ENCODE data around the gene ATP13A2.
A peak's percentile ranks its signal among the peaks of the same experiment; 100 is the strongest.
"Not testable (repeated sequence)": the region's sequence is repeated elsewhere in the genome, so short reads cannot be mapped to it uniquely, and the experiment has no call there.

Gene ATP13A2

DNA sequence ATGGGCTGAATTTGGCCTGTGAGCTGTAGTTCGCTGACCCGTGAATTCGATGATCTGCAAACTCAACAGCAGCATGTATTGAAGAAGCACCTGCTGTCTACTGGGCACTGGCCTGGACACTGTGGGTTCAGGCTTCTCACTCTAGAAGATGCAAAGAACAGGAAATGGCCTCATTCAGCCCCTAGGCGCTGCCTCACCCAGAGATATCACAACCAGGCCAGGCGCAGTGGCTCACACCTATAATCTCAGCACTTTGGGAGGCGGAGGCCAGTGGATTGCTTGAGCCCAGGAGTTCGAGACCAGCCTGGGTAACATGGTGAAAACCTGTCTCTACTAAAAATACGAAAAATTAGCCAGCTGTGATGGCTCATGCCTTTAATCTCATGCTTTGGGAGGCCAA is 55.0 kb downstream of the ATP13A2 start:
- no peak for DNase-seq

GRCh38 chr1:16955186-16955585 is 56.5 kb downstream of the ATP13A2 start:
- no peak for DNase-seq

DNA sequence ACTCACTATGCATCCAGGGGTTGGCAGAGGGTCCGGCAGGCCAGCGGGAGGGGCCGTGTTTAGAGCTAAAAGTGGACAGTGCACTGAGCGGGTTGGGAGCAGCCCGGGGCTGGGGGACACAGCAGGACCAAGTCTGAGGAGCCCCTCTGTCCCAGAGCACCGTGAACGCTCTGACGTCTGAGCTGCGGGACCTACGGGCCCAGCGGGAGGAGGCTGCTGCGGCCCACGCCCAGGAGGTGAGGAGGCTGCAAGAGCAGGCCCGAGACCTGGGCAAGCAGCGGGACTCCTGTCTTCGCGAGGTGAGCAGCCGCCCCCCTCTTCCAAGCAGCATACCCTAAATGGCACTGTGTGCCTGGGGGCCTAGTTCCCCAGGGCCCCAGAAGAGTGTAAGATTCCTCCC is 57.1 kb downstream of the ATP13A2 start:
- DNase-seq: no peak

- not testable (repeated sequence) for DNase-seq
These were observed 59.4 kb downstream of the ATP13A2 start for GRCh38 chr1:16952376-16952775.

DNA sequence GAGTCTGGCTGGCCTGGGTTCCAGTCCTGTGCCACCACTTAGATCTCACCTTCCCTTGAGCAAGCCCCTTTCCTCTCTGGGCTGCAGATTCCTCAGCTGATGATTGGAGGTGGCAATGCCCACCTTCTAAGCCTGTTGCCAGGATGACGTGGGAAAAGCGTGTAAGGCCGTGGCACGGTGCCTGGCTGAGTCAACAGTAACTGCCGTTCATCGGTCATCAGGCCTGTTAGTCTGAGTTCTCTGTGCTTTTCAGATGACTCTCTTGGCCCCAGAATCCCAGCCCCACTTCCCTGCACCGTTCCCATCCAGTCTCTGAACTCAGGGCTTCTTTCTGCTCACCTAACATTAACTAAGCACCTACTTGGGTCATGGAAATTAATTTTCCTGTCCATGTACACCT is 62.7 kb downstream of the ATP13A2 start:
- DNase-seq: not testable (repeated sequence)

DNA sequence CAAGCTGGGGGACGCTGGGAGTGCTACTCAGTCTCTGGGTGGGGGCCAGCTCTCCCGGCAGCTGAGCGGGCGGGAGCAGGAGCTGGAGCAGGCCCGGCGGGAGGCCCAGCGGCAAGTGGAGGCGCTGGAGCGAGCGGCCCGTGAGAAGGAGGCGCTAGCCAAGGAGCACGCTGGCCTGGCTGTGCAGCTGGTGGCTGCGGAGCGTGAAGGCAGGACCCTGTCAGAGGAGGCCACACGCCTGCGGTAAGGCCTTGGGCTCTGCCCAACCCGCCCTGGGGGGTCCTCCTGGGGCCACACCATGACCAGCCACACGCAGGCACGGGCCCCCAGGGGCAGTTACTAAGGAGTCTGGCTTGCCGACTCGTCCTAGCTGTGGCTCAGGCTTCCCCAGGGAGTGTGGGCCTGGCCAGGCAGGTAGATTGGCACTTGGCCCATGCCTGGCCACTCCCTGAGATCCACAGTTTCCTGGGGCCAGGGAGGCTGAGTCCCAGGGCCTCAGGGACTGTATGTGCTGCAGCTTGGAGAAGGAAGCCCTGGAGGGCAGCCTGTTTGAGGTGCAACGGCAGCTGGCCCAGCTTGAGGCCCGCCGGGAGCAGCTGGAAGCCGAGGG is 63.3 kb downstream of the ATP13A2 start:
- DNase-seq: peak; percentile 18

DNA sequence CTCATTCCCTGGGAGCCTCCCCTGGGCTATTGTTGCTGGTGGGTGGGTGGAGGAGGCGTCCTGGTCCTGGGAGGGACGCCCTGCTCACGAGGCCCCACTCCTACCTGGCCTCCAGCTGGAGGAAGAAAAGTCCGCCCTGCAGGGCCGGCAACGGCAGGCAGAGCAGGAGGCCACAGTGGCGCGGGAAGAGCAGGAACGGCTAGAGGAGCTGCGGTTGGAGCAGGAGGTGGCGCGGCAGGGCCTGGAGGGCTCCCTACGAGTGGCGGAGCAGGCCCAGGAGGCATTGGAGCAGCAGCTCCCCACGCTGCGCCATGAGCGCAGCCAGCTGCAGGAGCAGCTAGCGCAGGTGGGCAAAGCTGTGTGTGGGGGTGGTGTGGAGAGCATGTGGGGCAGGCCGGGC is 65.1 kb downstream of the ATP13A2 start:
- no peak for DNase-seq

DNA sequence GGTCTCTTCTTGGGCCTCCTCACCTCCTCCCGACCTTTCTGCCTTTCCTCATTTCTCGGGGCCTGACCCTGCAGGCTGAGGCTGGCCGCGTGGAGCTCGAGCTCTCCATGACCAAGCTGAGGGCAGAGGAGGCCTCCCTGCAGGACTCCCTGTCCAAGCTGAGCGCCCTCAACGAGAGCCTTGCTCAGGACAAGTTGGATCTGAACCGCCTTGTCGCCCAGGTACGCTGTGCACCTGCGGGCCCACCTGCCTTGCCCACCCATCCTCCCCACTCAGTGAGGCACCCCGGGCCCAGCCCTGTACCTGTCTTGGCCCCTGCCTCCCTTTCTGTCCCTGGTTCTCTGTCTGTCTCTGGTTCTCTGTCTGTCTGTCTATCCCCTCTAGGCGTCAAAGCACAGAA is 65.5 kb downstream of the ATP13A2 start:
- DNase-seq: not testable (repeated sequence)

GRCh38 chr1:16945512-16945911 is 66.2 kb downstream of the ATP13A2 start:
- DNase-seq: not testable (repeated sequence)

DNA sequence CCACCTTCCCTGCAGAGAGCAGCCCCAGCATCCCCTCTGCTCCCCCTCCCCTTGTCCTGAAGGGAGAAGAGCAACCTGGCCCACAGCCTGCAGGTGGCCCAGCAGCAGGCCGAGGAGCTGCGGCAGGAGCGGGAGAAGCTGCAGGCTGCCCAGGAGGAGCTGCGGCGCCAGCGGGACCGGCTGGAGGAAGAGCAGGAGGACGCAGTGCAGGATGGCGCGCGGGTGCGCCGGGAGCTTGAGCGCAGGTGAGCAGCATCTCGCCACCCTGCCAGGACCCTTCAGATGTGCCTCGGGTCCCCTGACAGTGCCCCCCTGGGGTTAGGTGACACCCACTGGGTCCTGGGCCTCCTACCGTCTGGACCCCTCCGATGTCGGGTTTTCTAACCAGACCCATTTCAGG is 67.7 kb downstream of the ATP13A2 start:
- no peak for DNase-seq

DNA sequence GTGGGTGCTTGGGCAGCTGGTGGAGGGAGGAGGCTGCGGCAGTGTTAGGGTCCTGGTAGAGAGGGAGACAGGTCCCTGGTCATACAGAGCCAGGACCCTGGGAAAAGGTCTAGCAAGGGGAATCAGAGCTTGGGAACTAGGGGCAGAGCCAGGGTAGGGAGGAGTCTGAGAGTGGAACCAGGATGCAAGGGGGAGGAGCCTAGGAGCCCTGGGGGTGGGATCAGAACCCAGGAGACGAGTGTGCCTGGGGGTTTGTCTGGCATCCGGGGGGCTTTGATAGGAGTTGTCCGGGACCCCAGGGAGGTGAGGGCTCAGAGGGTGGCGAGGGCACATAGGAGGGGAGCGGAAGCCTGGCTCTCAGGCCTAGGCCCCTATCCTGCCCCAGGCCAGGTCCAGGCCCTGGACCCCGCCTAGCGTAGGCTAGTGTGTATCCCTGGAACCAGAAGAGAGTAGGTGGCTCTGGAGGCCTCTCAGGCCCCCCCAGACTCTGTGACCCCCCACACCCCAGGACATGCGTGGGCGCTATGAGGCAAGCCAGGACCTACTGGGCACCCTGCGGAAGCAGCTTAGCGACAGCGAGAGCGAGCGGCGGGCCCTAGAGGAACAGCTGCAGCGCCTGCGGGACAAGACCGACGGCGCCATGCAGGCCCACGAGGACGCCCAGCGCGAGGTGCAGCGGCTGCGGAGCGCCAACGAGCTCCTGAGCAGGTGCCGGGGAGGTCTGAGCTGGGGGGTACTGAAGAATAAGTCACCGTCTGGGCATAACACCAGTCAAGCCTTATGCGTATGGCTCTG is 72.1 kb downstream of the ATP13A2 start:
- DNase-seq: not testable (repeated sequence)

DNA sequence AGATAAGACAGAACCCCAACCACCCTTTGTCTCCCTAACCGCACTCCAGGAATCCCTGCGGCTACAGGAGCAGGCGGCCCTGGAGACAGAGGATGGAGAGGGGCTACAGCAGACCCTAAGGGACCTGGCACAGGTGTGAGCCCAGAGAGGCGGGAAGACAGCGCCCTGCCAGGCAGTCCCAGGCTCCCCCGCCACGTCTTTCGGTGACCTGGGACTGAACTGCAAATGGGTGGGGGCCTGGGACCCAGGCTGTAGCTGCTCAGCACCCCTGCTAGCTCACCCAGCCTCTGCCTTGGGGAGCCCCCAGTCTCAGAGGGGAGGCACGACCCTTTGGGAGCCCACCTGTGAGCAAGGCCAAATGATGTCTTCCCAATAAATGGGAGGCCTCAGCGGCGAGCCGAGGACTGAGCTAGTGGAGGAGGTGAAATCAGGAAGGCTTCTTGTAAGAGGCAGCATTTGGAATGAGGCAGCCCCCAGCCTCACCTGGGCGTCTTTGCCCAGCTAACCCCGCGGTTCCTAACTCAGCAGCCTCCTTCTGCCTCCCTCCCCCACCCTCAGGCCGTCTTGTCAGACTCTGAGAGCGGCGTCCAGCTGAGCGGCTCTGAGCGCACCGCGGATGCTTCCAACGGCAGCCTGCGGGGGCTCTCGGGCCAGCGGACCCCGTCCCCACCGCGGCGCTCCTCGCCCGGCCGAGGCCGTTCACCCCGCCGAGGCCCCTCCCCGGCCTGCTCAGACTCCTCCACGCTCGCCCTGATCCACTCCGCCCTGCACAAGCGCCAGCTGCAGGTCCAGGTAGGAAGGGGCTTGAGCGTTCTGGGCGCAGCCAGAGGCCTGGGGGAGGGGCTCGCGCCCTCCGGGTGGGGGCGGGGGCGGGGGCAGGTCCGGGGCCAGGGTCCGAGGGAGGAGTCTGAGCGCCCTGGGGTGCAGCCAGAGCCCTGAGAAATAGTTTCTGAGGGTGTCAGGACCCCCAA is 73.1 kb downstream of the ATP13A2 start:
- no peak for DNase-seq

DNA sequence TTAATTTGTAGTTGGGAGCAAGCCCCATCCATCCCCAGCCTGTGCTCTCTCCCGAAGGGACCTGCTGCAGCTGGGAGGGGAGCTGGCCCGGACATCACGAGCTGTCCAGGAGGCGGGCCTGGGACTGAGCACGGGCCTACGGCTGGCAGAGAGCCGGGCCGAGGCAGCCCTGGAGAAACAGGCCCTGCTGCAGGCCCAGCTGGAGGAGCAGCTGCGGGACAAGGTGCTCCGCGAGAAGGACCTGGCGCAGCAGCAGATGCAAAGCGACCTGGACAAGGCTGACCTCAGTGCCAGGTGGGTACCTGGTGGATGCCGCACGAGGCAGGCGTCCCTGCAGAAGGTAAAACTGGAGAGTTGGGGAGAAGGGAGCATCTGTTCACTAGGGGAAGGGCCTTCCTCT is 75.1 kb downstream of the ATP13A2 start:
- DNase-seq: not testable (repeated sequence)

Data from NCI-H1092 treated with DMSO at 0.1 percent for 48 hours (cell line).